Activated CD8-positive, alpha-beta memory T cell treated with anti-CD3 and anti-CD28 coated beads for 24 hours (primary cell): ENCODE results near the gene INPPL1.
"Not testable (repeated sequence)": the region's sequence is repeated elsewhere in the genome, so short reads cannot be mapped to it uniquely, and the experiment has no call there.

Experiments
- DNase-seq: peaks from one replicate; pipeline ENCODE4 v3.0.0-alpha.2; 2020

INPPL1 gene

DNA sequence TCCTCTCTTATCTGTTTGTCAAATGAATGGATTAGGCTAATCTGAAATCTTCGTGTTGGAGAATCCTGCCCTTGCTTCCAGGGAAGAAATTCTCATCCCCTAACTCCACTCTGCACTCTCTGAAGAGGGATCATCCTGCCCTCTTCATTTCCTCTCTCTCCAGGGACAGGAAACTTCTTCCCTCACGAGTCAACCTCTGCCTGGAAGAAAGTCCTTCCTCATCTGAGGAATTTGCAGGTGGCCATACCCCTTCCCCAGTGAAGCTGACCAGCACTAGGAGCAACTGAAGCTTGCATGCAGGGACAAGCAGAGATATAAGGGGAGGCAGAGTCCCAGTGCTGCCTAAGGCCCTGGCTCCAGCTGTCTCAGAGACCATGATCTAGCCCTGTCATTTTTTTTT, 23.0 kb downstream of the INPPL1 start:
- DNase-seq, result no peak

DNA sequence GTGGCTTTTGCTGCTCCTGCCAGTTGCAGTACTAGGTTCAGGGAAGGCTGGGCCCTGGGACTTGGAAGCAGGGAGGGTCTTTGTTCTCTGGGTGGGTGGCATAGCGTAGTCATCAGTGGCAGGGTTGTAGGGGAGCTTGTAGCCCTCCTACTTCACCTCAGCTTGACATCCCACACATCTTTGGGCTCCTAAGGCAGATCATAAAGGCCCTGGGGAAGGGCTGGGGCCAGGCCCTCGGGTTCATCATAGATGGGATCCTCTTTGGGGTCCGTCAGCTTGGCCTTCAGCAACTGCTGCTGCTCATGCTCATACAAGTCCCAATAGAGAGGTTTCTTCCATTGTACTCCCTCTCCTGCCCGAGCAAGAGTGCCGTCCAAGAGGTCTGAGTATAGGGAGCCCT, 25.4 kb downstream of the INPPL1 start:
- DNase-seq, result no peak

DNA sequence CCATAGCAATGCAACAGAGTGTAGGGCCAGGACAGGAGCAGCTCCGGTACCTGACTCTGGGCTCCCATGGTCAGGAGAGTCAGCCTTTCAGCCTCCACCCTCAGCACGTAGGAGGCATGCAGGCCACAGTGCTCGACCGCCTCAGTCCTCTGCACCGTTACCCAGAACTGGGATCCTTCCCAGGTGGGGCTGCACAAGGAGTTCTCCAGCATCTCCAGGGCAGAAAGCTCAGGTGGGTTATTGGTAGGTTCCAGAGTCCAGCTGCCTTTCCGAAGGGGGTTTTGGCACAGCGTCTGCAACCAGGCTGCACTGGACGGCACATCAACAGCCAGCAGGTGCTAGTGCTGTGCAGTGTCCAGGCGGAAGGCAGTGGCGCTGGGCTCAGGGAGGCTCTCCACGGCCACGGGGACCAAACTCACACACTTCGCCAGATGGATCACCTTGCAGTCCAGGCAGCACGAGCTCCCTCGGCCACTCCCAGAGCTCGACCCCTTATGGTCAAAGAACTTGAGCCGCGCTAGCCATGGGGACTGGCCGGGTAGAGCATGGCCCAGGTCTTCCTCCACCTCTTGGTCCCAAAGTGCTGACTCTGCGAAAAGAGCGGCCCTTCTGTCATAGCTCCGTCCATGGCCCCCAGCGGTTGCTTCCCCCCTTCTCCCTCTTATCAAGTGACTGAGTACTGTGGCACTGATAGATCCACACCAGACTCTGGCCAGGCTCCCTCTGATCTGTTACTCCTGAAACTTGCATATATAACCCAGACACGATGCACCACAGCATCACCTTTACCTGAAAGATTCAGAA, 26.3 kb downstream of the INPPL1 start:
- no peak for DNase-seq

DNA sequence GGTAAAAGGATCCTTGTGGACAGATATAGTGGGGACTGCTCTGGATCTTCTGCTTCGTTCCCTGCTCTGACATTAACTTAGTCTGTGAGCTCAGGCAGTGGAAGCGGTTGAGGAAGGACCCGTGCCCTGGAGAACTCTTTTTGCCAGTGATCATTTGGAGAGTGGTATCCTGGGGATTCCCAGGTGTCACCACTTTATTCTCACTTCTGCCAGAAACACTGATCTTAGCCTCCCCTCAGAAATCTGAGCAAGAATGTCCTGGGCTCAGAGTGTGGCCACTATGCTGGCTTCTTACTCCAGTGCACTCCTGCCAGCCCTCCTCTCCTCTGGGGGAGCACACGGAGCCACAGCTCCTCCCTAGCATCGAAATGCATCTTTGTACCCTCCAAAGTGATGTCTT, 27.0 kb downstream of the INPPL1 start:
- no peak for DNase-seq

DNA sequence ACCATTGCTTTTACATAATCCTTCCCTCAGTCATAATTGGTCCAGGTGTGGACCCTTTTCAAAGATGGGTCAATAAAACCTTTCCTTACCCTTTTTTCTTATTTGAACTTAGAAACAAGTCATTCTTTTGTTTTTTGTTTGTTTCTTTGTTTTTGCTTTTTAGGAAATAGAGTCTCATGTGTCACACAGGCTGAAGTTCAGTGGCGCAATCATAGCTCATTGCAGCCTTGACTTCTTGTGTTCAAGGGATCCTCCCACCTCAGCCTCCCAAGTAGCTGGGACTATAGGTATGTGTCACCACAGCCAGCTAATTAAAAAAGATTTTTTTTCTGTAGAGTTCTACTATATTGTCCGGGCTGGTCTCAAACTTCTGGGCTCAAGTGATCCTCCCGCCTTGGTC, 28.8 kb downstream of the INPPL1 start:
- no peak for DNase-seq

DNA sequence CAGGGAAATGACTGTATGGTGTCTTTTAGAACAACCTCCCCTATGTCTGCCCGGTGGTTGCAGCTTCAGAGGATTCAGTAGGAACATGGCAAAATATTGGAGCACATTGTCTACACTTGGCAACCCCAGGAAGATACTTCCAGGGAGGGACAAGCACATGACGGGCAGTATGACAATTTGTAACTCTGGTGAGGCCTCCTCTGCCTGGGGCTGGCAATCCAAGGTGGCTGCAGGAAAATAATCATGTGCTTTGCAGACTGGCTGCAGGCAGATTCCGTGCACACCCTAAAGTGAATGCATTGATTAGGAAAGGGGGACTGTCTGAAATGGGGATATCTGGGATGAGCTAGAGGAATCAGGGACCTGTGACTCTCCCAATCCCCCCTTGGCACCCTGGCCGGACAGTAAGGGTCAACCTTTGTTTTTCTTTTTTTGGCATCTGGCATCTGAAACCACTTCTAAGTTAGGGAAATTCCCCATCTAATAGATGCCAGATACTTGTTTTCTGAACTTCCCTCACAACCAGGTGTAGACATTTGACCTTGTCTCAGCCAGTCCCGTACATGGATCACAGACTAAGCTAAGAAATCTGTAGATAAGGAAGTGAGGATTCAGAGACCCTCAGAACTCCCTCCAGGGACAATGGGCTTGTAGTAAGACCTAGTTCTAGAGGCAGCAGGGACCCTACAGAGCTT, 29.9 kb downstream of the INPPL1 start:
- no peak for DNase-seq

DNA sequence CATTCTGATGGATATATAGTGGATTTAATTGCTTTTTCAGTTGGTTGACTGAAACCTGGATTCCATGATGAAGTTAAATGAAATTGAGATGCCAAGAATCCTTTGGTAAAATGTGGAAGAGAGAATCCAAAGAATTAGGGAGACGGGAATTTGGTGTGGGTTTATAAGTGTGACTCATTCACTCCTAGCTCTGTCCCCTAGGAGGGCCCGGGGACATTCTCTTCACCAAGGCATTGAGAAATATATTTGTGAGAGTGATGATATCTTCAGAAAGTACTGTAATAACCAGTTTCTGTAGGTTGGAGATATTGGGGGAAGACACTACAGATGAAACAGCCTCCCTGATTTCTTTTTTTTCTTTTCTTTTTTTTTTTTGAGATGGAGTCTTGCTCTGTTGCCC, 33.0 kb downstream of the INPPL1 start:
- no peak for DNase-seq

DNA sequence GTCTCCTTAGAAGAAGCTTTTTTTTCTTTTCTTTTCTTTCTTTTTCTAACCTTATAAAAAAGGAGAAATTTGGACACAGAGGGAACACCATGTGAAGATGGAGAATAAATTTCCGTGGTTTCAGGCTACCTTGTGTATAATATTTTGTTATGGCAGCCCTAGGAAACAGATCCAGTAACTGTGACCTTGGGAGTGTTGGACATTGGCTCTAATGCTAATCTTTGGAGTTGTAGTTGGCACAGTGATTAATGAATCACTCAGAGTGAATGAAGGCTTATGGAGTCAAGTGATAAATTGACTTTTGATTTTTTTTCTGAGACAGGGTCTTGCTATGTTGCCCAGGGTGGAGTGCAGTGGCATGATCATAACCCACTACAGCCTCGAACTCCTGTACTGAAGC, 34.9 kb downstream of the INPPL1 start:
- DNase-seq, result no peak

DNA sequence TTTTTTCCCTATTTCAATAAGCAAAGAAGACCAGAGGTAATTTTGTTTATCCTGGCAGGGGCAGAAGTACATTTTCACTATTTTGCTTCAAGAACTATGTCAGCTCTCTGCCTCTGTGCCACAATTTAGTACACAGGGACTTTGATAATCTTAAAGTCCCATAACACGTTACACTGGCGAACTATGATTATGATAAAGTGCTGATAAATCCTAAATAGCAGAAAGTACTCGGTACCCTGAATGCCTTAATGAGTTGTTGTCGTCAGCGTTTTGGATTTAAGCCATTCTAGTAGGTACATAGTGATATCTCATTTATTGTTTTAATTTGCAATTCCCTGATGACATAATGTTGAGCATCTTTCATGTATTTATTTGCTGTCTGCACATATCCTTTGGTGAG, 36.0 kb downstream of the INPPL1 start:
- DNase-seq, result no peak

DNA sequence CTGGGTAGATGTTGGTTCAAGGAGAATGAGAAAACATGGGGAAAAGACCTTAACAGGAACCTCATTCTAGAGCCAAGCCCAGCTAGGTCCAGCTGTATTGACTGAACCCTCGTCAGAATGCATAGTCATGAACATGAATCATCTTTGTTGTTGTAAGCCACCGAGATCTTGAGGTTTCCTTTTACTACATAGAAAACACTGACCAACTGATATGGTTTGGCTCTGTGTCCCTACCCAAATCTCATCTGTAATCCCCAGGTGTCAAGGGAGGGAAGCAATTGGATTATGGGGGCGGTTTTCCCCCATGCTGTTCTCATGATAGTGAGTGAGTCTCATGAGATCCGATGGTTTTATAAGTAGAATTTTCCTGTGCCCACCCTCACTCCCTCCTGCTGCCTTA, 38.8 kb downstream of the INPPL1 start:
- DNase-seq, result no peak

DNA sequence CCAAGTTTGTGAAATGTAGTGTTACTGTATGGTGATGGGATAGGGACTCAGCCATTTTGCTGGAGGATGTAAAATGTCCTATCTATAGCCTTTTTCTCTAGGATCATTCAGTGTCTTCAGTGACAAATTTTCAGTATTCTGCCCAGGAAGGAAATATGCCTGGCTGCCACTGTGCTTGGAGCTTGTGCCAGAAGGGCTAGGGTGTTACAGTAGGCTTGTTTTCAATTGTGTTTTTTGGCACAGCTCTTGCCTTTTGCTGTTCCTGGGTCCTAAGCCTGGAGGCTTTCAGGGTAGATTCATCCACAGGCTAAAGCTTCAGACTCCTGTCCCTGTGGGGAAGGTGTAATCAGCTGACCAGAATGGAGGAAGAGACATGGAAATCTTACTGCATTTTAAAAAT, 41.4 kb downstream of the INPPL1 start:
- no peak for DNase-seq

DNA sequence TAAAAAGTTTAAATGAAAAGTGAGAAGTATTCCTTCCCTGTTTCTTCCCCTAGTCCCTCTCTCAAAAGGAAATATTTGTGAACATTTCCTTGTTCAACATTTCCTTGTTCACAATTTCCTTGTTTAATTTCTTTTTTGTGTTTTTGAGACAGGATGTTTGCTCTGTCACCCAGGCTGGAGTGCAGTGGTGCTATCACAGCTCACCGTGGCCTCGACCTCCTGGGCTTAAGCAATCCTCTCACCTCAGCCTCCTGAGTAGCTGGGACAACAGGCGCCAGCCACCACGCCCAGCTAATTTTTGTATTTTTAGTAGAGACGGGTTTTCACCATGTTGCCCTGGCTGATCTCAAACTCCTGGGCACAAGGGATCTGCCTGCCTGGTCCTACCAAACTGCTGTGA, 42.4 kb downstream of the INPPL1 start:
- DNase-seq, result not testable (repeated sequence)

DNA sequence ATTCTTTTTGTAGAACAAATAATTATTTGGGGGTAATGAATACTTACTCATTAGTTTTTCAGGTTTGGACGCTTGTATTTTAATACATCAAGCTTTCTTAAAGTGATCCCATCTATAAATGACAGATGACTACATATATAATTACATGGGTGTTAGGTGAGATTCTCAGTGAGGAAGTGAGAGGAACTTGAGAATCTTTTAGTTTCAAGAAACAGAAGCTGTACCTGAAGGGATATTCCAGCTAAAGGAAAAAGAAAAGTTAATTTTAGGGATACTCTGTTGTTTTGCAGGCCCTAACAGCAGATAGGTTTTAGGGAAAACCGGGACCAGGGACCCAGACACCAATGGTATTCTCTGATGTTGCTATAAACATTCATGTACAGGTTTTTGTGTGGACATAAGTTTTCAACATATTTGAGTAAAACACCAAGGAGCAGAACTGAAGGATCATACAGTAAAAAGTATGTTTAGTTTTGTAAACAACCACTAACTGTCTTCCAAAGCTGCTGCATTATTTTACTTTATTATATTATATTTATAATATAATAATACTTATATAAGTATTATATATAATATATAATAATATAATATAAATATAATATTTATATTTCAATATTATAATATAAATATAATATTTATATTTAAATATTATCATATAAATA, 43.5 kb downstream of the INPPL1 start:
- no peak for DNase-seq

DNA sequence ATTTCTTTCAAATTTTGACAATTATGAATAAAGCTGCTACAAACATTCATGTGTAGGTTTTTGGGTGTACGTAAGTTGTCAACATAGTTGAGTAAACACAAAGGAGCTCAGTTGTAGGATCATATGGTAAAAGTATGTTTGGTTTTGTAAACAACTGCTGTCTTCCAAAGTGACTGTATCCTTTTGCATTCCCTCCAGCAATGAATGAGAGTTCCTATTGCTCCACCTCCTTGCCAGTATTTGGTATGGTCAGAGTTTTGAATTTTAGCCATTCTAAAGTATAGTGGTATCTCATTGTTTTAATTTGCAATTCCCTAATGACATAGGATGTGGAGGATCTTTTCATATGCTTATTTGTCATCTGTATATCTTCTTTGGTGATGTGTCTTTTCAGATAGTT, 47.4 kb downstream of the INPPL1 start:
- DNase-seq, result no peak

DNA sequence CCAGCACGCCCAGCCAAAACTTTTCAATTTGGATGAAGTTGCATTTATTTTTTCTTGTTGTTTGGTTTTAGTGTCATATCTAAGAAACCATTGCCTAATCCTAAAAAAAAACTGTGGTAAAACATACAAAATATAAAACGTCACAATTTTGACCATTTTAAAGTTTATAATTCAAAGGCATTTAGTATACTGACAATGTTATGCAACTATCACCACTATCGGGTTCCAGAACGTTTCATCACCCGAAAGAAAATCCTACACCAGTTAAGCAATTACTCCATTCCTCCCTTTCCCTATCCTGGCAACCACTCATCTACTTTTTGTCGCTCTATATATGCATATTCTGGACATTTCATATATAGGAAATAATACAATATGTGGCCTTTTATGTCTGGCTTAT, 49.9 kb downstream of the INPPL1 start:
- no peak for DNase-seq

DNA sequence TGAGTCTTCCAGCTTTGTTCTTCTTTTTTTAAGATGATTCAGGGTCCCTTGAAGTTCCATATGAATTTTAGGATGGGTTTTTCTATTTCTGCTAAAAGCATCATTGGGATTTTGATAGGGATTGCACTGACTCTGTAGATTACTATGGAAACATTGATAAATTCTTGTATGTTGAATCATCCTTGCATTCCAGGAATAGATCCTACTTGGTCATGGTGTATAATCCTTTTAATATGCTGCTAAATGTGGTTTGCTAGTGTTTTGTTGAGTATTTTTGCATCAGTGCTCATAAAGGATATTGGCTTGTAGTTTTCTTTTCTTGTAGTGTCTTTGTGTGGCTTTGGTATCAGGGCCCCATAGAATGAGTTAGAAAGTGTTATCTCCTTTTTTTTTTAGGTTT, 54.3 kb downstream of the INPPL1 start:
- DNase-seq, result no peak

DNA sequence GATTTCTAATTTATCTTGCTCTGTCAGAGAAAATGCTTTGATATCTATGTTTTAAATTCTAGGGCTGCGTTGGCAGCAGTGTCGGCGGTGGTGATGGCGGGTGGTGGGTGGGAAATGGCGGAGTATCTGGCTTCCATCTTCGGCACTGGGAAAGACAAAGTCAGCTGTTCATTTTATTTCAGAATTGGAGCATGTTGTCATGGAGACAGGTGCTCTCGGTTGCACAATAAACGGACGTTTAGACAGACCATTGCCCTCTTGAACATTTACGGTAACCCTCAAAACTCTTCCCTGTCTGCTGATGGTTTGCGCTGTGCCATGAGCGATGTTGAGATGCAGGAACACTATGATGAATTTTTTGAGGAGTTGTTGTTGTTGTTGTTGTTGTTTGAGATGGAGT, 55.5 kb downstream of the INPPL1 start:
- DNase-seq, result no peak

DNA sequence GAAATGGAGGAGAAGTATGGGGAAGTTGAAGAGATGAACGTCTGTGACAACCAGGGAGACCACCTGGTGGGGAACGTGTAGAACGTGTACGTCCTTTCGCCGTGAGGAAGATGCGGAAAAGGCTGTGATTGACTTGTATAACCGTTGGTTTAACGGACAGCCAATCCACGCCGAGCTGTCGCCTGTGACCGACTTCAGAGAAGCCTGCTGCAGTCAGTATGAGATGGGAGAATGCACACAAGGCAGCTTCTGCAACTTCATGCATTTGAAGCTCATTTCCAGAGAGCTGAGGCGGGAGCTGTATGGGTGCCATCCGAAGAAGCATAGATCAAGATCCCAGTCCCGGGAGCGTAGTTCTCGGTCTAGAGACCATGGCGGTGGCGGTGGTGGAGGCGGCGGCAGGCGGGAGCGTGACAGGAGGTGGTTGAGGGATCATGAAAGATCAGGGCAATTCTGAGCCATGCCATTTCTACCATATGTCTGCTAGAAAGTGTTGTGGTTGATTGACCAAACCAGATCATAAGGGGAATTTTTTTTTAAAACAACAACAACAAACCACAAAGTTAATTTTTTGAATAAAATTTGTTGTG, 56.3 kb downstream of the INPPL1 start:
- no peak for DNase-seq

DNA sequence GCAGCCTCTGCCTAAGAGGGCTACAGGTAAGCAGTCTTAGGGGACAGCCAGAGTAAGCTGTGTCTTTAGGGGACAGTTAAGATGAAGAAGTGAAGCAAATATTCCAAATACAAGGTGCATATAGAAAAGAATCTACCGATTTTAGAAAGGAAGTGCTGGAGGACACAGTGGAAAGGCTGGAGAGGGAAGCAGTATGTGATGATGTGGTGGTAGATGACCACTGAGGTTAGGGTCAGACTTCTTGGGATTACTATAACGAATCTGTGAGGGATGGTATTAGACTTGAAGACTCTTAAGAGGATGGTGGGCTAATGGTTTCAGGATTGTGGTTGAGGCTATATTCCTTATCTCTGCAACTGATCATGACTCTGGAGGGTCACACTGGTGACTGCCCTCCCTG, 59.4 kb downstream of the INPPL1 start:
- DNase-seq, result no peak

DNA sequence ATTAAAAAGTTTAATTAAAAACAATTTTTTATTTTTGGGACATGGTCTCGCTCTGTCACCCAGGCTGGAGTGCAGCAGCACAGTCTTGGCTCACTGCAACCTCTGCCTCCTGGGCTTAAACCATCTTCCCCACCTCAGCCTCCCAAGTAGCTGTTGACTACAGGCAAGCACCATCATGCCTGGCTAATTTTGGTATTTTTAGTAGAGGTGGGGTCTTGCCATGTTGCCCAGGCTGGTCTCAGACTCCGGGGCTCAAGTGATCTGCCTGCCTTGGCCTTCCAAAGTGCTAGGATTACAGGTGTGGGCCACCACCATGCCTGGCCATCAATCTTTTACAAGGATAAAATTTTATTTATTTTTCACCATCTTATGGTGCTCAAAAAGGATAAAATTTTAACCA, 62.7 kb downstream of the INPPL1 start:
- DNase-seq, result no peak
